Measurements from ENCODE around the gene ELANE.

Gene ELANE

DNA sequence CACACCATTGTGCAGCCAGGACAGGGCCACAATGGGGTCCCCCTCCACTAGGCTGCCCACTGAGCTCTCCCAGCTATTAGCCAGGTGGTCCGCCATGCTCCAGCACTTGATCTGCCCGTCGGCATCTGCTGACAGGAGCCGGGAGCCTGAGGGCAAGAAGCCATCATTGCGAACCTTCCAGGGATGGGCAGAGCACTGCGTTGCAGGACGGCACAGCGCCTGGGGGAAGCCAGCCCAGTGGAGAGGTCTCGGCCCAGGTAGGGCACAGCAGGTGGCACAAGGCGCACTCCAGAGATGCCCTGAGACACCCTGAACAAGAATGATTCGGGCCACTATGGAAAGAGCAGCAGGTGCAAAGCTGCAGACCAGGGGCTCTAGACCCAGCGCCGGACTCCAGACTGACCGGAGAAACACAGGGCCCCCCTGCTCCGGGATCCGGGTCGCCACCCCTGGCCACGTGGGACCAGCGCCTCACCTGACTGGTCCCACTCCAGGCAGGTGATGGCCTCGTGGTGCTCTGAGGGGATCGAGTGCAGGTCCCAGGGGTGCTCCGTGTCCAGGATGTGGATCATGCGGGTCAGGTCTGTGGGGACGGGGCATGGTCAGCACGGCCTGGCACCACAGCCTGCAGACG lies 37.7 kb downstream of the ELANE start:
- no peak for ATAC-seq
- TF ChIP-seq CSRNP3 (CRISPR knock-in tag; IDR thresholded peaks at IDR 0.05) = no peak
- TF ChIP-seq ZNF565 (CRISPR knock-in tag; conservative IDR thresholded peaks at IDR 0.05; ENCODE audit: low read depth) = no peak
- TF ChIP-seq, protein P1, sequence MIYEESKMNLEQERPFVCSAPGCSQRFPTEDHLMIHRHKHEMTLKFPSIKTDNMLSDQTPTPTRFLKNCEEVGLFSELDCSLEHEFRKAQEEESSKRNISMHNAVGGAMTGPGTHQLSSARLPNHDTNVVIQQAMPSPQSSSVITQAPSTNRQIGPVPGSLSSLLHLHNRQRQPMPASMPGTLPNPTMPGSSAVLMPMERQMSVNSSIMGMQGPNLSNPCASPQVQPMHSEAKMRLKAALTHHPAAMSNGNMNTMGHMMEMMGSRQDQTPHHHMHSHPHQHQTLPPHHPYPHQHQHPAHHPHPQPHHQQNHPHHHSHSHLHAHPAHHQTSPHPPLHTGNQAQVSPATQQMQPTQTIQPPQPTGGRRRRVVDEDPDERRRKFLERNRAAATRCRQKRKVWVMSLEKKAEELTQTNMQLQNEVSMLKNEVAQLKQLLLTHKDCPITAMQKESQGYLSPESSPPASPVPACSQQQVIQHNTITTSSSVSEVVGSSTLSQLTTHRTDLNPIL (CRISPR knock-in tag; IDR thresholded peaks at IDR 0.05; ENCODE audit: low read depth) = no peak
- no peak for TF ChIP-seq TCF4 (CRISPR knock-in tag; IDR thresholded peaks at IDR 0.05; ENCODE audit: borderline replicate concordance)
- TF ChIP-seq RARB (CRISPR knock-in tag; IDR thresholded peaks at IDR 0.05) = no peak
- no peak for TF ChIP-seq TSHZ2 (CRISPR knock-in tag; IDR thresholded peaks at IDR 0.05)
- no peak for TF ChIP-seq ESRRG (CRISPR knock-in tag; IDR thresholded peaks at IDR 0.05)
- TF ChIP-seq, protein P2, sequence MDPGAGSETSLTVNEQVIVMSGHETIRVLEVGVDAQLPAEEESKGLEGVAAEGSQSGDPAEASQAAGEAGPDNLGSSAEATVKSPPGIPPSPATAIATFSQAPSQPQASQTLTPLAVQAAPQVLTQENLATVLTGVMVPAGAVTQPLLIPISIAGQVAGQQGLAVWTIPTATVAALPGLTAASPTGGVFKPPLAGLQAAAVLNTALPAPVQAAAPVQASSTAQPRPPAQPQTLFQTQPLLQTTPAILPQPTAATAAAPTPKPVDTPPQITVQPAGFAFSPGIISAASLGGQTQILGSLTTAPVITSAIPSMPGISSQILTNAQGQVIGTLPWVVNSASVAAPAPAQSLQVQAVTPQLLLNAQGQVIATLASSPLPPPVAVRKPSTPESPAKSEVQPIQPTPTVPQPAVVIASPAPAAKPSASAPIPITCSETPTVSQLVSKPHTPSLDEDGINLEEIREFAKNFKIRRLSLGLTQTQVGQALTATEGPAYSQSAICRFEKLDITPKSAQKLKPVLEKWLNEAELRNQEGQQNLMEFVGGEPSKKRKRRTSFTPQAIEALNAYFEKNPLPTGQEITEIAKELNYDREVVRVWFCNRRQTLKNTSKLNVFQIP (CRISPR knock-in tag; IDR thresholded peaks at IDR 0.05; ENCODE audit: borderline replicate concordance, low read depth) = no peak
- TF ChIP-seq, protein P3, sequence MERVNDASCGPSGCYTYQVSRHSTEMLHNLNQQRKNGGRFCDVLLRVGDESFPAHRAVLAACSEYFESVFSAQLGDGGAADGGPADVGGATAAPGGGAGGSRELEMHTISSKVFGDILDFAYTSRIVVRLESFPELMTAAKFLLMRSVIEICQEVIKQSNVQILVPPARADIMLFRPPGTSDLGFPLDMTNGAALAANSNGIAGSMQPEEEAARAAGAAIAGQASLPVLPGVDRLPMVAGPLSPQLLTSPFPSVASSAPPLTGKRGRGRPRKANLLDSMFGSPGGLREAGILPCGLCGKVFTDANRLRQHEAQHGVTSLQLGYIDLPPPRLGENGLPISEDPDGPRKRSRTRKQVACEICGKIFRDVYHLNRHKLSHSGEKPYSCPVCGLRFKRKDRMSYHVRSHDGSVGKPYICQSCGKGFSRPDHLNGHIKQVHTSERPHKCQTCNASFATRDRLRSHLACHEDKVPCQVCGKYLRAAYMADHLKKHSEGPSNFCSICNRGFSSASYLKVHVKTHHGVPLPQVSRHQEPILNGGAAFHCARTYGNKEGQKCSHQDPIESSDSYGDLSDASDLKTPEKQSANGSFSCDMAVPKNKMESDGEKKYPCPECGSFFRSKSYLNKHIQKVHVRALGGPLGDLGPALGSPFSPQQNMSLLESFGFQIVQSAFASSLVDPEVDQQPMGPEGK (CRISPR knock-in tag; IDR thresholded peaks at IDR 0.05; ENCODE audit: borderline replicate concordance) = no peak
- TF ChIP-seq BACH2 (CRISPR knock-in tag; IDR thresholded peaks at IDR 0.05; ENCODE audit: borderline replicate concordance) = no peak
- no peak for TF ChIP-seq CSDC2 (CRISPR knock-in tag; IDR thresholded peaks at IDR 0.05)
- no peak for TF ChIP-seq TOX (CRISPR knock-in tag; IDR thresholded peaks at IDR 0.05; ENCODE audit: borderline replicate concordance)
- no peak for TF ChIP-seq PPARA (CRISPR knock-in tag; IDR thresholded peaks at IDR 0.05; ENCODE audit: borderline replicate concordance)
- TF ChIP-seq ISL1 (CRISPR knock-in tag; IDR thresholded peaks at IDR 0.05) = no peak
- TF ChIP-seq ZFP30 (CRISPR knock-in tag; IDR thresholded peaks at IDR 0.05) = no peak
- no peak for TF ChIP-seq ZFP3 (CRISPR knock-in tag; IDR thresholded peaks at IDR 0.05)
- no peak for TF ChIP-seq GLIS3 (CRISPR knock-in tag; IDR thresholded peaks at IDR 0.05)
- no peak for TF ChIP-seq SNAI2 (CRISPR knock-in tag; IDR thresholded peaks at IDR 0.05)

DNA sequence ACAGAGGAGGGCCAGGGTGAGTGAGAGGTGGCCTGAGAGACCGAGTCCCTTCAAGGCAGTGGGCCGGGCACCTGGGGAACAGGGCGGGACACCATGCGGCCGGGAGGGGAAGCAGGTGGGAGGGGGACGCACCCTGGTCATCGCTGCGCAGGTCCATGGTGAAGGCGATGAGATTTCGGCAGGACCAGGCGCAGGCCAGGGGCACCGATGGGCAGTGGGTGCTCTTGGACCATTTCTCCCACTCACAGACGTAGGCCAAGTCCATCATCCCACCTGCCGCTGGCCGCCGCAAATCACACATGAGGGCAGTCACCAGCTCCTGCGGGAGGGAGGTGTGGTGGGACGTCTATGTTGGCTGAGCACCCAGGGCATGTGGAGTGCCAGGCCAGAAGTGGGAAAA lies 38.7 kb downstream of the ELANE start:
- ATAC-seq = no peak
- no peak for TF ChIP-seq OSR1 (CRISPR knock-in tag; IDR thresholded peaks at IDR 0.05)
- TF ChIP-seq ZC3H10 (CRISPR knock-in tag; IDR thresholded peaks at IDR 0.05) = no peak
- TF ChIP-seq, protein P2 (CRISPR knock-in tag; IDR thresholded peaks at IDR 0.05; ENCODE audit: borderline replicate concordance, low read depth) = no peak
- TF ChIP-seq TCF4 (CRISPR knock-in tag; IDR thresholded peaks at IDR 0.05; ENCODE audit: borderline replicate concordance) = no peak
- no peak for TF ChIP-seq ZNF565 (CRISPR knock-in tag; conservative IDR thresholded peaks at IDR 0.05; ENCODE audit: low read depth)
- no peak for TF ChIP-seq ISL1 (CRISPR knock-in tag; IDR thresholded peaks at IDR 0.05)
- TF ChIP-seq, protein P1 (CRISPR knock-in tag; IDR thresholded peaks at IDR 0.05; ENCODE audit: low read depth) = no peak
- no peak for TF ChIP-seq RARB (CRISPR knock-in tag; IDR thresholded peaks at IDR 0.05)
- no peak for TF ChIP-seq PPARA (CRISPR knock-in tag; IDR thresholded peaks at IDR 0.05; ENCODE audit: borderline replicate concordance)
- TF ChIP-seq CSDC2 (CRISPR knock-in tag; IDR thresholded peaks at IDR 0.05) = no peak
- TF ChIP-seq ARNTL (CRISPR knock-in tag; IDR thresholded peaks at IDR 0.05; ENCODE audit: borderline replicate concordance, low read depth) = no peak
- no peak for TF ChIP-seq TSHZ2 (CRISPR knock-in tag; IDR thresholded peaks at IDR 0.05)
- TF ChIP-seq CSRNP3 (CRISPR knock-in tag; IDR thresholded peaks at IDR 0.05) = no peak
- TF ChIP-seq ESRRG (CRISPR knock-in tag; IDR thresholded peaks at IDR 0.05) = no peak

Data from SK-N-SH treated with all-trans-retinoic acid at 6 μM for 48 hours (cell line).